SK-N-SH (cell line): ENCODE data around the gene CEP112. TPM values are rescaled to one million over a fixed set of nuclear protein-coding genes. Genes with fewer than 3 reads are reported as not detected.

Experiments used
- CTCF ChIA-PET: fragments of 300-600, 350-600 bp; formaldehyde crosslinking; extraction: SDS; loops from one replicate; lab custom pipeline; 2021; lab: Yijun Ruan, JAX
- POLR2A ChIA-PET: fragments of 350-600 bp; sonication (Branson Sonifier 250); formaldehyde crosslinking; extraction: SDS; loops from one replicate; lab custom pipeline; 2020; ENCODE audit warnings: antibody characterized with exemption, inconsistent platforms; lab: Yijun Ruan, JAX
- DNase-seq: peaks from one replicate; pipeline ENCODE4 v3.0.0; 2012
- H2AFZ ChIP-seq: fragments of 200-600 bp; sonication (generic); 2 replicates; pipeline ENCODE4 v1.8.1; 2016; ENCODE audit warnings: antibody characterized with exemption, mild to moderate bottlenecking, low read depth
- H3F3A ChIP-seq: fragments of 200-600 bp; sonication (generic); replicated peaks from 2 replicates; pipeline ENCODE3; 2016; ENCODE audit warnings: antibody characterized with exemption, mild to moderate bottlenecking; ENCODE audit not compliant: insufficient read depth
- H3K27ac ChIP-seq, 2 experiments: fragments of 200-500 bp in 1 of 2; fragments of 200-600 bp in 1 of 2; sonication (Bioruptor generic) in 1 of 2; sonication (generic), shearing (Covaris generic) in 1 of 2; 2 replicates each; pipeline versions ENCODE4 v1.5.1 to v1.6.1; 2014 to 2016; ENCODE audit warnings: low read depth in 2 of 2, inconsistent platforms in 1 of 2, low read length in 1 of 2, mild to moderate bottlenecking in 1 of 2, mixed read lengths in 1 of 2
- H3K27me3 ChIP-seq: fragments of 200-600 bp; sonication (generic), shearing (Covaris generic); 2 replicates; pipeline ENCODE4 v1.6.1; 2016; ENCODE audit warnings: mixed run types; ENCODE audit not compliant: insufficient read depth
- H3K36me3 ChIP-seq, 2 experiments: fragments of 200-500 bp in 1 of 2; fragments of 200-600 bp in 1 of 2; sonication (Bioruptor generic) in 1 of 2; sonication (generic) in 1 of 2; replicated peaks in 1 of 2; 2 replicates each; pipeline versions ENCODE3 to v1.5.1; 2014 to 2016; ENCODE audit warnings: low read length in 1 of 2, mild to moderate bottlenecking in 1 of 2; ENCODE audit not compliant: insufficient read depth in 2 of 2, control insufficient read depth in 1 of 2
- H3K4me1 ChIP-seq, 2 experiments: fragments of 200-500 bp in 1 of 2; fragments of 200-600 bp in 1 of 2; sonication (Bioruptor generic) in 1 of 2; sonication (generic), shearing (Covaris generic) in 1 of 2; 2 replicates each; pipeline versions ENCODE4 v1.5.1 to v1.6.1; 2014 to 2016; ENCODE audit warnings: low read depth in 1 of 2, low read length in 1 of 2, mixed run types in 1 of 2; ENCODE audit not compliant: insufficient read depth in 2 of 2, control insufficient read depth in 1 of 2
- H3K4me2 ChIP-seq: fragments of 200-600 bp; sonication (generic), shearing (Covaris generic); 2 replicates; pipeline ENCODE4 v1.6.1; 2017; ENCODE audit warnings: mixed run types
- H3K4me3 ChIP-seq, 2 experiments: fragments of 200-500 bp in 1 of 2; fragments of 200-600 bp in 1 of 2; sonication (Bioruptor generic) in 1 of 2; sonication (generic), shearing (Covaris generic) in 1 of 2; 2 replicates each; pipeline versions ENCODE4 v1.5.1 to v1.8.1; 2014 to 2016; ENCODE audit warnings: low read depth in 2 of 2, inconsistent platforms in 1 of 2, low read length in 1 of 2, mild to moderate bottlenecking in 1 of 2, mixed read lengths in 1 of 2, moderate library complexity in 1 of 2
- H3K79me2 ChIP-seq: fragments of 200-600 bp; sonication (generic); 2 replicates; pipeline ENCODE4 v1.8.1; 2017; ENCODE audit warnings: mild to moderate bottlenecking; ENCODE audit not compliant: insufficient read depth
- H3K9ac ChIP-seq: fragments of 200-600 bp; sonication (generic); 2 replicates; pipeline ENCODE4 v1.6.1; 2017; ENCODE audit warnings: mixed run types
- H3K9me2 ChIP-seq: fragments of 200-600 bp; sonication (generic); 2 replicates; pipeline ENCODE4 v1.6.1; 2017; ENCODE audit warnings: mixed run types
- H3K9me3 ChIP-seq: fragments of 200-600 bp; sonication (generic); 2 replicates; pipeline ENCODE4 v1.6.1; 2017; ENCODE audit warnings: mixed run types, mild to moderate bottlenecking, moderate library complexity
- H4K20me1 ChIP-seq: fragments of 200-600 bp; sonication (generic); 2 replicates; pipeline ENCODE4 v1.6.1; 2017; ENCODE audit warnings: mild to moderate bottlenecking, mixed run types; ENCODE audit not compliant: insufficient read depth
- CTCF ChIP-seq: fragments of 200-600 bp; sonication (generic); IDR thresholded peaks from 2 replicates; pipeline ENCODE4 v1.6.1; 2017; ENCODE audit warnings: antibody characterized with exemption, mild to moderate bottlenecking, moderate library complexity
- EZH2phosphoT487 ChIP-seq: fragments of 200-600 bp; sonication (generic); IDR thresholded peaks from 2 replicates; pipeline ENCODE4 v1.6.1; 2017; ENCODE audit warnings: low read depth, mixed run types, mild to moderate bottlenecking, antibody characterized with exemption, moderate library complexity, borderline replicate concordance
- FOXJ3 ChIP-seq: sonication (generic); formaldehyde crosslinking; IDR thresholded peaks from 2 replicates; pipeline ENCODE4 v1.5.1; 2020; ENCODE audit warnings: mild to moderate bottlenecking, missing genetic modification reagents
- GABPA ChIP-seq: IDR thresholded peaks from 2 replicates; pipeline ENCODE4 v1.4.0; 2012; ENCODE audit warnings: low read depth, mild to moderate bottlenecking
- GATA2 ChIP-seq: sonication (generic); formaldehyde crosslinking; IDR thresholded peaks from 2 replicates; pipeline ENCODE4 v1.5.0; 2020; ENCODE audit warnings: mild to moderate bottlenecking, missing genetic modification reagents
- JUND ChIP-seq: IDR thresholded peaks from 2 replicates; pipeline ENCODE4 v1.4.0; 2012
- MXI1 ChIP-seq: IDR thresholded peaks from 2 replicates; pipeline ENCODE4 v1.6.1; 2012; ENCODE audit warnings: mild to moderate bottlenecking, low read depth, low read length, improper control_type of control experiment
- NFIC ChIP-seq: IDR thresholded peaks from 2 replicates; pipeline ENCODE4 v1.4.0; 2012; ENCODE audit warnings: borderline replicate concordance
- POLR2AphosphoS5 ChIP-seq: IDR thresholded peaks from 2 replicates; pipeline ENCODE4 v1.6.1; 2012; ENCODE audit warnings: low read depth, low read length
- RFX5 ChIP-seq: IDR thresholded peaks from 2 replicates; pipeline ENCODE4 v1.6.1; 2012; ENCODE audit warnings: mild to moderate bottlenecking, improper control_type of control experiment, low read length
- RXRA ChIP-seq: IDR thresholded peaks from 2 replicates; pipeline ENCODE4 v1.4.0; 2012; ENCODE audit warnings: low read depth, mild to moderate bottlenecking, borderline replicate concordance
- TCF12 ChIP-seq: IDR thresholded peaks from 2 replicates; pipeline ENCODE4 v1.4.0; 2012
- YY1 ChIP-seq: IDR thresholded peaks from 2 replicates; pipeline ENCODE4 v1.4.0; 2012; ENCODE audit warnings: low read depth, mild to moderate bottlenecking
- WGBS: methylation state at CpG from one replicate; pipeline ENCODE4 v1.1.6; 2017; ENCODE audit warnings: low lambda C conversion rate; 5-methylcytosine and 5-hydroxymethylcytosine counted together
- polyA plus RNA-seq, 3 experiments: library from polyadenylated mRNA; depleted of rRNA; stranded (reverse); fragments of >200 nt; gene quantifications; 2 replicates each; pipeline ENCODE4 v1.2.3, GENCODE V29; 2012
- TF ChIP-seq, protein P1 (sequence below): IDR thresholded peaks from 2 replicates; pipeline ENCODE4 v1.6.1; 2012; ENCODE audit warnings: mild to moderate bottlenecking, low read depth, low read length, moderate library complexity
- TF ChIP-seq, protein P2 (sequence below): IDR thresholded peaks from 2 replicates; pipeline ENCODE4 v1.4.0; 2012; ENCODE audit warnings: low read depth, borderline replicate concordance
- TF ChIP-seq, protein P3 (sequence below): IDR thresholded peaks from 2 replicates; pipeline ENCODE4; 2012

CEP112 gene
- polyA plus RNA-seq, 1 of the 3 experiments (the other 2 are of a cell fraction): 7.9 TPM

DNA sequence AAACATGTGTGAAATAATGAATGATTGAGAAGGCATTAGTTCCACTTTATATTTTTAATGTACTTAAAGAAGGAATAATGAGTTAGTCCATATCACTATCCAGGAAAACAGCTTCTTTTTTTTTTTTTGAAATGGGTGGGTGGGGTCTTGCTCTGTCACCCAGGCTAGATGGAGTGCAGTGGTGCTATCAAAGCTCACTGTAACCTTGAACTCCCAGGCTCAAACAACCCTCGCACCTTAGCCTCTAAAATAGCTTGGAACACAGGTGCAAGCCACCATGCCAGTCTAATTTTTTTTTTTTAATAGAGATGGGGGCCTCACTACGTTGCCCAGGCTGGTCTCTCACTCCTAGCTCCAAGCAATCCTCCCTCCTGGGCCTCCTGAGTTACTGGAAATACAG lies 275.5 kb downstream of the CEP112 start:
- H3K9ac ChIP-seq: no peak overlapping the region
- H3F3A ChIP-seq: no peaks in the 10 kb centered on the region
- H3K4me1 ChIP-seq: no peaks in the 10 kb centered on the region; a peak in 1 of 4 replicates
- TF ChIP-seq POLR2AphosphoS5 (no peak), TCF12 (no peak), NFIC (no peak), MXI1 (no peak), RFX5 (no peak), GABPA (no peak), RXRA (no peak), EZH2phosphoT487 (no peak), GATA2 (CRISPR knock-in tag) (no peak), FOXJ3 (no peak), CTCF (no peak), JUND (no peak), YY1 (no peak)
- TF ChIP-seq, protein P1, sequence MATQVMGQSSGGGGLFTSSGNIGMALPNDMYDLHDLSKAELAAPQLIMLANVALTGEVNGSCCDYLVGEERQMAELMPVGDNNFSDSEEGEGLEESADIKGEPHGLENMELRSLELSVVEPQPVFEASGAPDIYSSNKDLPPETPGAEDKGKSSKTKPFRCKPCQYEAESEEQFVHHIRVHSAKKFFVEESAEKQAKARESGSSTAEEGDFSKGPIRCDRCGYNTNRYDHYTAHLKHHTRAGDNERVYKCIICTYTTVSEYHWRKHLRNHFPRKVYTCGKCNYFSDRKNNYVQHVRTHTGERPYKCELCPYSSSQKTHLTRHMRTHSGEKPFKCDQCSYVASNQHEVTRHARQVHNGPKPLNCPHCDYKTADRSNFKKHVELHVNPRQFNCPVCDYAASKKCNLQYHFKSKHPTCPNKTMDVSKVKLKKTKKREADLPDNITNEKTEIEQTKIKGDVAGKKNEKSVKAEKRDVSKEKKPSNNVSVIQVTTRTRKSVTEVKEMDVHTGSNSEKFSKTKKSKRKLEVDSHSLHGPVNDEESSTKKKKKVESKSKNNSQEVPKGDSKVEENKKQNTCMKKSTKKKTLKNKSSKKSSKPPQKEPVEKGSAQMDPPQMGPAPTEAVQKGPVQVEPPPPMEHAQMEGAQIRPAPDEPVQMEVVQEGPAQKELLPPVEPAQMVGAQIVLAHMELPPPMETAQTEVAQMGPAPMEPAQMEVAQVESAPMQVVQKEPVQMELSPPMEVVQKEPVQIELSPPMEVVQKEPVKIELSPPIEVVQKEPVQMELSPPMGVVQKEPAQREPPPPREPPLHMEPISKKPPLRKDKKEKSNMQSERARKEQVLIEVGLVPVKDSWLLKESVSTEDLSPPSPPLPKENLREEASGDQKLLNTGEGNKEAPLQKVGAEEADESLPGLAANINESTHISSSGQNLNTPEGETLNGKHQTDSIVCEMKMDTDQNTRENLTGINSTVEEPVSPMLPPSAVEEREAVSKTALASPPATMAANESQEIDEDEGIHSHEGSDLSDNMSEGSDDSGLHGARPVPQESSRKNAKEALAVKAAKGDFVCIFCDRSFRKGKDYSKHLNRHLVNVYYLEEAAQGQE: no peak
- TF ChIP-seq, protein P2, sequence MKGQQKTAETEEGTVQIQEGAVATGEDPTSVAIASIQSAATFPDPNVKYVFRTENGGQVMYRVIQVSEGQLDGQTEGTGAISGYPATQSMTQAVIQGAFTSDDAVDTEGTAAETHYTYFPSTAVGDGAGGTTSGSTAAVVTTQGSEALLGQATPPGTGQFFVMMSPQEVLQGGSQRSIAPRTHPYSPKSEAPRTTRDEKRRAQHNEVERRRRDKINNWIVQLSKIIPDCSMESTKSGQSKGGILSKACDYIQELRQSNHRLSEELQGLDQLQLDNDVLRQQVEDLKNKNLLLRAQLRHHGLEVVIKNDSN: no peak
- TF ChIP-seq, protein P3, sequence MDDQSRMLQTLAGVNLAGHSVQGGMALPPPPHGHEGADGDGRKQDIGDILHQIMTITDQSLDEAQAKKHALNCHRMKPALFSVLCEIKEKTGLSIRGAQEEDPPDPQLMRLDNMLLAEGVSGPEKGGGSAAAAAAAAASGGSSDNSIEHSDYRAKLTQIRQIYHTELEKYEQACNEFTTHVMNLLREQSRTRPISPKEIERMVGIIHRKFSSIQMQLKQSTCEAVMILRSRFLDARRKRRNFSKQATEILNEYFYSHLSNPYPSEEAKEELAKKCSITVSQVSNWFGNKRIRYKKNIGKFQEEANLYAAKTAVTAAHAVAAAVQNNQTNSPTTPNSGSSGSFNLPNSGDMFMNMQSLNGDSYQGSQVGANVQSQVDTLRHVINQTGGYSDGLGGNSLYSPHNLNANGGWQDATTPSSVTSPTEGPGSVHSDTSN: no peak
- H3K79me2 ChIP-seq: no peaks in the 10 kb centered on the region
- no peaks in the 10 kb centered on the region for H4K20me1 ChIP-seq
- ChIA-PET CTCF (interaction anchor here (0.7 to 1.7 kb wide), 2 partner anchors 14 to 622 kb away, joined by 3 to 4 read pairs; no protein-coding TSS in a partner anchor), POLR2A (no interaction called here)
- WGBS: 73% methylated on average over 2 of the region's 2 CpGs
- DNase-seq: no peak
- H3K4me2 ChIP-seq: no peak overlapping the region
- no peaks in the 10 kb centered on the region for H3K9me2 ChIP-seq
- no peaks in the 10 kb centered on the region for H3K27me3 ChIP-seq
- H2AFZ ChIP-seq: no peak overlapping the region
- H3K9me3 ChIP-seq: peaks cover under 1% of the 10 kb centered on the region; the same call in 1 of the 2 replicates
- H3K27ac ChIP-seq: no peak overlapping the region
- H3K4me3 ChIP-seq: no peak overlapping the region
- no peaks in the 10 kb centered on the region for H3K36me3 ChIP-seq
